Measurements from ENCODE around the gene HEXD. TPM values are rescaled to one million over a fixed set of nuclear protein-coding genes. Genes with fewer than 3 reads are reported as not detected.
"Not testable (repeated sequence)": the region's sequence is repeated elsewhere in the genome, so short reads cannot be mapped to it uniquely, and the experiment has no call there.

Gene HEXD
- total RNA-seq, 2 donors from 2014 or later: 27.7 to 32.0 TPM

- no peak for ATAC-seq
- intact Hi-C loops (cut with DNase I, micrococcal nuclease): no loop called here
- no peak for DNase-seq
These were observed 28.0 kb downstream of the HEXD start for GRCh38 chr17:82446124-82446523.

DNA sequence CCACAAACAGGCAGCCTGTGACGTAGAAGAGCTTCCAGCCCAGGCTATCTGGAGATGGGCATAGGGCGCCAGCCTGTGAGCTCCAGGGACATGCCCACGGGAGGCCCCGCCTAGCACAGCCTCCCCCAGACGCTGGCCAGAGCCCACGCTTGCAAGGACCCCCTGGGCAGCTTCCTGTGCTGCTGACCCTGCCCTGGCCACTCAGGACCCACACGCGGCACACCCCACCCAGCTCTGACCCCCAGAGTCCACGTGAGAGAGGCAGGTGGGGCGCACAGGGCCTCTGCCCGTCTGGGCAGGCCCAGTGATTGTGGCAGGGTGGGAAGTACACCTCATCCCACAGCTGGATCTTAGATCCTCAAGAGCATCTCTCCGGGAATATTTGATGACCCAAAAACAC, 28.5 kb downstream of the HEXD start:
- no peak for DNase-seq
- intact Hi-C loops (cut with DNase I, micrococcal nuclease): no loop called here
- no peak for ATAC-seq

DNA sequence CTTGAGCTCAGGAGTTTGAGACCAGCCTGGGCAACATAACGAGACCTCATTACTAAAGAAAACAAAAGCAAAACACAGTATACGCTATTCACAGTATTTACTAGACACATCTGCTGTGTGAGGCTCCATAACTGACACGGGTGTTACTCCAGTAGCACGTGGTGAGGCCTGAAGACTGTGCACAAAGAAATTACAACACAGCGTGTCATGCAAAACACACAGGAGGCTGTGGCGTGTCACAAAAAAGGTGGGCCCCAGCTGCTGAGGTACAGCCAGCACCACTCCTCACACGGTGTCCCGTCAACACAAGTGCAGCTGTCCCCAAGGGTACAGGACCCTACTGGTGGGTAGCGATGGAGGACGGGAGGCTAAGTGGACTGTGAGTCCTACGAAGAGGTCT, 29.7 kb downstream of the HEXD start:
- ATAC-seq (no peak), DNase-seq (no peak)
- intact Hi-C loops (cut with DNase I, micrococcal nuclease): no loop called here

- DNase-seq (peak in 1 of 2 donors; percentile 72), ATAC-seq (no peak)
- intact Hi-C loops (cut with DNase I, micrococcal nuclease): no loop called here
These were observed 31.2 kb downstream of the HEXD start for GRCh38 chr17:82449131-82449882.

GRCh38 chr17:82449883-82450356, 31.8 kb downstream of the HEXD start:
- intact Hi-C loops (cut with DNase I, micrococcal nuclease): no loop called here
- ATAC-seq (peak; percentile 10), DNase-seq (peak in 1 of 2 donors; percentile 34)

DNA sequence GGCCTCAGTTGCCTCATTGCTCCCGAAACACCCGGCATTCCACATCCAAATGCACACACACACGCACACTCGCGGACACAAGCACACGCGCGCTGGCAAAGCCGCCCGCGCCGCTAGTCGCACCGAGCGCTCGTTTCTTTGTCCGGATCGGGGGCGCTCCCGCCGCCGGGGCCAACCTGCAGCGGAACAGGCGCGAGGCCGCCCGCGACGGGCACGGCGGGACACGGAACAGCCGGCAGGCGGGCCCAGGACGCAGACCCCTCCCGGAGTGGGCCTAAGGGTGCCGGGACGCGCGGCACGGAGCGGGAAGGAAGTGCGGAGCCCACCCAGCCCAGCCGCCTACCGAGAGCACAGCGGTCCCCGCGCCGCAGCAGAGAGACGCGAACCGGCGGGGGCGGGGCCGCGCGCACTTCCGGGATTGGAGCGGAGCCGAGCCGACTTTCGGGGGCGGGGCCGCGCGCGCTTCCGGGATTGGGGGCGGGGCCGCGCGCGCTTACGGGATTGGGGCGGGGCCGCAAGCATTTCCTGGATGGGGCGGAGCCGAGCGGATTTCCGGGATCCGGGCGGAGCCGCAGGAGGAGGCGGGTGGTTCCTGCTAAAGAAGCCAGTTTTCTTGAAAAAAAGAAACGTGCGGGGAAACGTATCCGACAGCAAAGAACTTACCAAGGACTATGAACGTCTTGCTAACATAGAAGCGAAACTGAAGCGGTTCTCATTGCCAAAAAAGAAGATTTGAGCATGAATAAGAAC, 32.4 kb downstream of the HEXD start, which contains the start of gene CYBC1:
Gene CYBC1 (minus strand): TSS at position 396 of the 750 bp plus-strand sequence. CDS start 1,498 bp downstream, outside the sequence.
- intact Hi-C loops (cut with DNase I, micrococcal nuclease): no loop called here
- ATAC-seq (peak; percentile 97), DNase-seq (peak; percentile 88 to 98)

DNA sequence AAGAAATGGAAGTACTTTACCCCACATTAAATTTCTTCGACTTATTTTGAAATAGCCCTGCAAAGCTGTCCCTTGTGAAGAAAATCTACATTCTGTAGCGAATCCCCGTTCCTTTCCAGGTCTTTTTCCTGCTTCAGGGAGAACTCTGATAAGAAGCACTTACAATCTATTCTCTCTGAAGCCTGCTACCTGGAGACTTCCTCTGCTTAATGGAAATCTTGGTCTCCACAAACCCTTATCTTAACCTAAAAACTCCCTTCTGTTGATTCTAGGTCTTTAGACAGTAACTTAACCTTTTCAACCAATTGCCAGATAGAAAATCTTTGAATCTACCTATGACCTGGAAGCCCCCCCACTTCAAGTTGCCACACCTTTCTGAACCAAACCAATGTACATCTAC, 34.0 kb downstream of the HEXD start:
- DNase-seq (no peak), ATAC-seq (no peak)
- intact Hi-C loops (cut with DNase I, micrococcal nuclease): no loop called here

- intact Hi-C loops (cut with DNase I, micrococcal nuclease); ATAC-seq; DNase-seq: not testable (repeated sequence)
These were observed 35.0 kb downstream of the HEXD start for GRCh38 chr17:82453151-82453550.

- DNase-seq; ATAC-seq; intact Hi-C loops (cut with DNase I, micrococcal nuclease): not testable (repeated sequence)
These were observed 35.6 kb downstream of the HEXD start for GRCh38 chr17:82453706-82454105.

- peak; percentile 69 to 78 for DNase-seq
- ATAC-seq: peak; percentile 25
- intact Hi-C loops (cut with DNase I, micrococcal nuclease): no loop called here
These were observed 39.2 kb downstream of the HEXD start for GRCh38 chr17:82457073-82457928.

DNA sequence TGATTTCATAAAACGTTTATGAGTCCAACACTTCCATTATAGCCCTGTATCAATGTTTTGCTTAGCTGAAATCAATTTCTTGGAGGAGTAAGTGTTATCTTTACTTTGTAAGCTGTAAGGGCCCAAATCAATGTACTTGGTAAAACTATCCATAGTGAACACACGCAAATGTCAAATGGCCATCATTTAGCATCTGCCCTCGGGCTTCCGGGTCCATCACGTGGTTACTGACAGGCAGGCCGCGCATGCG, 39.7 kb downstream of the HEXD start:
- DNase-seq (peak in 1 of 2 donors; percentile 95), ATAC-seq (peak; percentile 74)
- intact Hi-C loops (cut with DNase I, micrococcal nuclease): no loop called here

GRCh38 chr17:82458179-82458884, 40.2 kb downstream of the HEXD start, which contains the start of gene NARF:
NARF (plus strand) TSS chr17:82458741; CDS start chr17:82458804, 63 bp downstream.
- intact Hi-C loops (cut with DNase I, micrococcal nuclease): no loop called here
- peak; percentile 96 to 99 for DNase-seq
- ATAC-seq: peak; percentile 93

GRCh38 chr17:82458885-82459424, 40.8 kb downstream of the HEXD start:
- intact Hi-C loops (cut with DNase I, micrococcal nuclease): no loop called here

GRCh38 chr17:82459936-82460335, 41.8 kb downstream of the HEXD start:
- ATAC-seq; DNase-seq; intact Hi-C loops (cut with DNase I, micrococcal nuclease): not testable (repeated sequence)

More at GRCh38 chr17:82458885-82459424, 40.8 kb downstream of the HEXD start:
- ATAC-seq (peak; percentile 7), DNase-seq (no peak)

DNA sequence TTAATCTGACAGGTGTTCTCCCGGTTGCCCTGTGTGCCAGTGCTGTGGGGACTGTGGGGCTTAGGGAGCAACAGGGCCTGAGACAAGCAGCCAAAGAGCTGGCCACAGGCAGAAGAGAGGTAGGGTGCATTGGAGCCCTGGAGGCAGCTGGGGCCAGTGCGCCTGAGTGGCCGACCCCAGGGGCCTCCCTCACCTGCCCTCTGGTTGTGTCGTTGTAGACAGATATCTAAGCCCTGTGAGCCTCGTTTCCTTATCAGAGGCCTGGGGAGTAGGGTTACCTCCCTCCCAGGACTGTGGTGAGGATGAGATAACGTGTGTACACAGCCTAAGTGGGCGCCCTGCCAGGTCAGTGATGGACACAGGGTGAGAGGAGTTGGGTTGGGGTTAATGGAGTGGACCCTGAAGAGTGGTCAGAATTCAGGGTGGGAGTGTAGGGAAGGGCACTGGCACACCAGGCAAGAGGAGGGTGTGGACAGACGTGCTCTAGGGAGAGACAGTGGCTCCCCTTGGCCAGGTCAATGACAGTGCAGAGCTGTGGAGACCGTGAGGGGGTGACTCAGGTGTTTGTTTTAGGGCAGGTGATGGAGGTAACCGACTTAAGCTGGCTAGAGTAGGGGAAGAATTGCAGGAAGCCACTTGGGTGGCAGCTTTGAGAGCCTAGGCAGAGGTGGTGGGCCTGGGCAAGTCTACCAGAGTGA, 43.8 kb downstream of the HEXD start:
- DNase-seq (peak in 1 of 2 donors; percentile 31), ATAC-seq (no peak)
- intact Hi-C loops (cut with DNase I, micrococcal nuclease): no loop called here

GRCh38 chr17:82463391-82463790, 45.2 kb downstream of the HEXD start:
- ATAC-seq (no peak), DNase-seq (no peak)
- intact Hi-C loops (cut with DNase I, micrococcal nuclease): no loop called here

DNA sequence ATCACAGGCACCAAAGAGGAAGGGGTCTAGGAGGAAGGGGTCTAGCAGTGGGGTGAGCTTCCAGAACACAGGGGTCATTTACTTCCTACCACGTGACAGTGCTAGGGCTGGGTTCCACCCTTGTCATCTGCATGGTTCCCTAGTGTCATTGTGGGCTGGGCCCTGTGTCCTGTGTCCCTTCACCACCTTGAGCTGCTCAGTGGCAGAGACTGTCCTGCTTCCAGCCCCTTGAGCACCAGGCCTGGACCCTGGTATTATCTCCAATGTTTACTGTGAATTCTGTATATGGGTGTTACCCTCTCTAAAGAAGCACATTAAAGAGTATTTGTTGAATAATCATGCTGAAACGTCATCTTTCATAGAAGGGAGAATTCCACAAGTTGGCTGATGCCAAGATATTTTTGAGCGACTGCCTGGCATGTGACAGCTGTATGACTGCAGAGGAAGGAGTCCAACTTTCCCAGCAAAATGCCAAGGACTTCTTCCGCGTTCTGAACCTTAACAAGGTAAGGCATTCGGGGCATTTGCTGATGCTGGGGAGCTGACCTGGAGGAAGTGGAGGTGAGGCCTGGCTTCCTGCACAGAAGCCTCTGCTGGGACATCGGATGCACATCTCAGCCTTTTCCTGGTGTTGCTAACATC, 45.9 kb downstream of the HEXD start:
- DNase-seq (no peak), ATAC-seq (no peak)
- intact Hi-C loops (cut with DNase I, micrococcal nuclease): no loop called here
